OCI-LY1 (cell line): ENCODE measurements around the gene NFIX.

ENCODE experiments used
- H2AFZ ChIP-seq: fragments of 200-600 bp; sonication (generic), shearing (Covaris generic); 2 replicates; pipeline ENCODE4 v1.6.0; 2014; ENCODE audit warnings: antibody characterized with exemption, mild to moderate bottlenecking, low read length
- H3F3A ChIP-seq: fragments of 200-600 bp; sonication (generic), shearing (Covaris generic); 2 replicates; pipeline ENCODE4 v1.6.0; 2014; ENCODE audit warnings: mild to moderate bottlenecking, antibody characterized with exemption, low read length, moderate library complexity; ENCODE audit not compliant: insufficient read depth
- H3K27ac ChIP-seq: fragments of 200-600 bp; sonication (generic); 2 replicates; pipeline ENCODE4 v1.5.1; 2014; ENCODE audit warnings: low read length, mixed run types, mild to moderate bottlenecking, low read depth; ENCODE audit not compliant: poor library complexity, severe bottlenecking
- H3K27me3 ChIP-seq: fragments of 200-600 bp; sonication (generic); 2 replicates; pipeline ENCODE4 v1.6.0; 2014; ENCODE audit warnings: antibody characterized with exemption, mild to moderate bottlenecking, low read length, moderate library complexity; ENCODE audit not compliant: insufficient read depth
- H3K36me3 ChIP-seq: fragments of 200-600 bp; sonication (generic); 2 replicates; pipeline ENCODE4 v1.6.1; 2014; ENCODE audit warnings: mild to moderate bottlenecking, antibody characterized with exemption, low read length, moderate library complexity, mixed read lengths; ENCODE audit not compliant: insufficient read depth
- H3K4me1 ChIP-seq: fragments of 200-600 bp; sonication (generic); 2 replicates; pipeline ENCODE4 v1.5.1; 2014; ENCODE audit warnings: mild to moderate bottlenecking, low read length, moderate library complexity; ENCODE audit not compliant: insufficient read depth, severe bottlenecking
- H3K4me2 ChIP-seq: fragments of 200-600 bp; sonication (generic), shearing (Covaris generic); 2 replicates; pipeline ENCODE4 v1.6.1; 2014; ENCODE audit warnings: low read length
- H3K4me3 ChIP-seq: fragments of 200-600 bp; sonication (generic); 2 replicates; pipeline ENCODE4 v1.5.1; 2014; ENCODE audit warnings: low read length, low read depth, mild to moderate bottlenecking, mixed read lengths; ENCODE audit not compliant: poor library complexity, severe bottlenecking
- H3K79me2 ChIP-seq: fragments of 200-600 bp; shearing (Covaris generic); 2 replicates; pipeline ENCODE4 v1.6.1; 2016; ENCODE audit warnings: mixed run types, low read length, mixed read lengths; ENCODE audit not compliant: insufficient read depth
- H3K9ac ChIP-seq: fragments of 200-600 bp; sonication (generic), shearing (Covaris generic); 2 replicates; pipeline ENCODE4 v1.6.1; 2014; ENCODE audit warnings: mild to moderate bottlenecking, low read length, mixed read lengths
- H3K9me2 ChIP-seq: fragments of 200-600 bp; sonication (generic), shearing (Covaris generic); 2 replicates; pipeline ENCODE4 v1.6.1; 2014; ENCODE audit warnings: low read depth, mild to moderate bottlenecking, low read length, mixed read lengths
- H3K9me3 ChIP-seq: fragments of 200-600 bp; shearing (Covaris generic); 2 replicates; pipeline ENCODE4 v1.6.1; 2014; ENCODE audit warnings: low read length, mixed read lengths
- H4K20me1 ChIP-seq: fragments of 200-600 bp; sonication (generic), shearing (Covaris generic); 2 replicates; pipeline ENCODE4 v1.6.0; 2016; ENCODE audit warnings: mild to moderate bottlenecking, low read length; ENCODE audit not compliant: insufficient read depth
- CTCF ChIP-seq: fragments of 200-600 bp; sonication (generic), shearing (Covaris generic); IDR thresholded peaks from 2 replicates; pipeline ENCODE4 v1.5.1; 2017; ENCODE audit warnings: mild to moderate bottlenecking, antibody characterized with exemption, low read length, moderate library complexity, mixed read lengths
- EZH2 ChIP-seq: fragments of 200-600 bp; sonication (generic), shearing (Covaris generic); IDR thresholded peaks from 2 replicates; pipeline ENCODE4 v1.8.0; 2017; ENCODE audit warnings: borderline replicate concordance, mixed run types, mild to moderate bottlenecking, antibody characterized with exemption, low read length, moderate library complexity, mixed read lengths

Gene NFIX

GRCh38 chr19:13022859-13023636 lies 27.8 kb downstream of the NFIX start:
- Histone ChIP-seq H3K9ac (no peak overlapping the region), H3K27me3 (peaks cover 5% of the 10 kb centered on the region; the same call in 1 of the 2 replicates), H3K9me3 (no peaks in the 10 kb centered on the region), H3K9me2 (no peaks in the 10 kb centered on the region), H2AFZ (no peak overlapping the region), H3K27ac (no peak overlapping the region), H3K4me2 (no peak overlapping the region), H3K36me3 (no peaks in the 10 kb centered on the region), H3K79me2 (no peaks in the 10 kb centered on the region), H3K4me3 (no peak overlapping the region), H3K4me1 (no peaks in the 10 kb centered on the region), H3F3A (no peaks in the 10 kb centered on the region), H4K20me1 (no peaks in the 10 kb centered on the region)
- TF ChIP-seq EZH2 (no peak), CTCF (no peak)

- TF ChIP-seq EZH2 (no peak), CTCF (no peak)
- no peak overlapping the region for H2AFZ ChIP-seq
- H3K79me2 ChIP-seq = no peaks in the 10 kb centered on the region
- no peaks in the 10 kb centered on the region for H3K9me2 ChIP-seq
- H3K4me3 ChIP-seq = no peak overlapping the region
- H3K4me1 ChIP-seq = no peaks in the 10 kb centered on the region
- H4K20me1 ChIP-seq = no peaks in the 10 kb centered on the region
- H3K36me3 ChIP-seq = no peaks in the 10 kb centered on the region
- no peak overlapping the region for H3K4me2 ChIP-seq
- H3K9me3 ChIP-seq = no peaks in the 10 kb centered on the region
- peaks cover 5% of the 10 kb centered on the region; the same call in 1 of the 2 replicates for H3K27me3 ChIP-seq
- H3K27ac ChIP-seq = no peak overlapping the region
- no peak overlapping the region for H3K9ac ChIP-seq
- no peaks in the 10 kb centered on the region for H3F3A ChIP-seq
Measured at GRCh38 chr19:13023656-13024055, 28.4 kb downstream of the NFIX start.

- Histone ChIP-seq H3K4me3 (no peak overlapping the region), H3K36me3 (no peaks in the 10 kb centered on the region), H3K9ac (no peak overlapping the region), H3K4me2 (no peak overlapping the region), H3K79me2 (no peaks in the 10 kb centered on the region), H4K20me1 (no peaks in the 10 kb centered on the region), H2AFZ (no peak overlapping the region), H3K27me3 (peaks cover 5% of the 10 kb centered on the region; the same call in 1 of the 2 replicates), H3K9me2 (no peaks in the 10 kb centered on the region), H3K27ac (no peak overlapping the region), H3K9me3 (no peaks in the 10 kb centered on the region), H3F3A (no peaks in the 10 kb centered on the region), H3K4me1 (no peaks in the 10 kb centered on the region)
- no peak for TF ChIP-seq EZH2
- no peak for TF ChIP-seq CTCF
Measured at GRCh38 chr19:13024126-13024950, 29.1 kb downstream of the NFIX start.
